NCI-H526 (cell line): ENCODE results near the gene NFATC2IP.

Experiments
- DNase-seq, 2 experiments: peaks; one replicate each; lab custom pipeline; 2025; lab: John Stamatoyannopoulos, UW

Gene NFATC2IP

GRCh38 chr16:28950648-28951409 is at the start of gene NFATC2IP:
TSS of gene NFATC2IP (plus strand) at chr16:28950937. CDS start at chr16:28951012, 75 bp downstream.
- DNase-seq = peak; percentile 99

- no peak for DNase-seq
Measured at GRCh38 chr16:28901862-28902261, 48.9 kb upstream of the NFATC2IP start.

GRCh38 chr16:28902909-28903308 is 47.8 kb upstream of the NFATC2IP start:
- DNase-seq = no peak

GRCh38 chr16:28903344-28904042 is 47.2 kb upstream of the NFATC2IP start:
- no peak for DNase-seq

DNA sequence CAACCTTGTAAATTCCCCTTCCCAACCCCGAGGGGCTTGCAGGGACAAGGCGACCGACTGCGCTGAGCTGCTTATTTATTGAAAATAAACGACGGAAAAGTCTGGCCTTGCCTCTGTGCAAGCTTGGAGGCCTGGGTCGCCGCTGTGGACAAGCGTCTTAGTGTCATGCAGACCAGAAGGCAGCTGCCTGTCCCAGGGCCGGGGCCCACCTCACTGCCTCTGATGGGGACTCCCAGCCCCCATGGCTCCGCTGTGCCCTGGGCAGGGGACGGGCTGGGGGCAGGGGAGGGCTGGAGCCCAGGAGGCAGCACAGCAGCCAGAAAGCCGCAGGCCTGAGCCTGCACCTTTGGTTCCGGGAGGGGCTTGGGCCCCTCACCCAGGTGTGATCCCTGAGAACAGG is 46.4 kb upstream of the NFATC2IP start:
- DNase-seq = no peak

DNA sequence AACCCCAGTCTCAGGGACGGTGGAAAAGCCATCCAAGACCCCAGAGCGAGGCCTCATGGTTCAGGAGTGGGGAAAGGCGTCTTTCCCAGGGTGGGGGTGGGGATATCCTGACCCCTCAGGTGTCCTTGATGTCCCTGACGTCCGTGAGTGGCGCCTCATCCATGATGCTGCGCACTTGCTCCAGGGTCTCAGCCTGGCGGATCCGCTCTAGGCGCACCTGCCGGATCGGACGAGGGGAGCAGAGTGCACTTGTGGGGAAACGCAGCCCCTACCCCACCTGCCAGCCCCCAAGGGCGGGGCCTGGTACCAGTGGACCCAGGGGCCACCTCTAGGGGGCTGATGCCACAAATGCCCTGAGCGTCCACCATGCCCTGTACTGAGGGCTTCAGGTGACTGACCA is 45.9 kb upstream of the NFATC2IP start:
- no peak for DNase-seq

DNA sequence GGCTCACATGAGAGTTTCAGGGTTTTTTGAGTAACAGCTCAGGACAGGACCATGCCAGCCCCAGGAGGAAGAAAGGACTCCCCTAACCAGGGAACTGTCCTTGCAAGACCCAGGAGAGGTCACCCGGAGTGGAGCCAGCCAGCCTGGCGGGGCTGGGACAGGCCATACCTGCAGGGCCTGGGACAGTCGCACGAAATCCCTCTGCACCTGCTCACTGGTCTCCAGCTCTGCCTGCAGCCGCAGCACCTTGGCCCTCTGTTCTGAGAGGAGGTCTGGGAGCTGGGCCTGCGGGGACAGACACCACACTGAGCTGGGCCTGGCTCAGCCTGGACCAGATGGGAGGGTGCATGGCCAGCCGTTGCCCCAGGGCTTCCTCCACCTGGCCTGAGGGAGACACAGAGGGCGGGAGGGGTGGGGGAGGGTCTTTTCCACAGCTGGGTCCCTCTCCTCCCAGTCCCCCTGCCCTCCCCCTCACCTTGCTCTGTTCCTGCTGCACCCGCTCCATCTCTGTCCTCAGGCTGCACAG is 45.4 kb upstream of the NFATC2IP start:
- no peak for DNase-seq

DNA sequence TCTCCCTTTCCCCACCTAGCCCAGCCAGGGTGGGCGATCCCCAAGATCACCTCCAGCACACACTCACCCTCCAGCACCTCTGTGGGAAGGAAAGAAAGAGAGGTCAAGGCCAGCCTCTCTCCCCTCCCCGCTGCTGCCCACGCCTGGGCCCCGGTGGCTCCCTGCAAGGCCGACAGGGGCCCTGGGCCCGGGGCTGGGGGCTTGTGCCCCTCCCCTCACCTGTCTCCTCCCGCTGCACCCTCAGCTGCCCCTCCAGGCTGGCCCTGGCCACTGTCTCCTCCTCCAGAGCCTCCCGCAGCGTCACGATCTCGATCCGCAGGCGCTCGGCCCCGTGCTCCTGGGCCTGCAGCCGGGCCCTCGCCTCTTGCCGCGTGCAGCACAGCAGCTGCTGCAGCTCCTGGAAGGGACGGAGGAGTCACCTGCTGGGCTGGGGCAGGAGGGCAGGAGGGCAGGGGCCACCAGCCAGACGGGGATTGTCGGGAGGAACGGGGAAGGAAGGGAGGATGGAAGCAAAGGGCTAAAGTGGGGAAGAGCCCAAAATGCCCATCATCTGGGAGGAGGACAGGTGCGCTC is 44.9 kb upstream of the NFATC2IP start:
- DNase-seq = no peak

- no peak for DNase-seq
Measured at GRCh38 chr16:28910086-28911031, 40.4 kb upstream of the NFATC2IP start.

GRCh38 chr16:28912558-28912957 is 38.2 kb upstream of the NFATC2IP start:
- DNase-seq = no peak

DNA sequence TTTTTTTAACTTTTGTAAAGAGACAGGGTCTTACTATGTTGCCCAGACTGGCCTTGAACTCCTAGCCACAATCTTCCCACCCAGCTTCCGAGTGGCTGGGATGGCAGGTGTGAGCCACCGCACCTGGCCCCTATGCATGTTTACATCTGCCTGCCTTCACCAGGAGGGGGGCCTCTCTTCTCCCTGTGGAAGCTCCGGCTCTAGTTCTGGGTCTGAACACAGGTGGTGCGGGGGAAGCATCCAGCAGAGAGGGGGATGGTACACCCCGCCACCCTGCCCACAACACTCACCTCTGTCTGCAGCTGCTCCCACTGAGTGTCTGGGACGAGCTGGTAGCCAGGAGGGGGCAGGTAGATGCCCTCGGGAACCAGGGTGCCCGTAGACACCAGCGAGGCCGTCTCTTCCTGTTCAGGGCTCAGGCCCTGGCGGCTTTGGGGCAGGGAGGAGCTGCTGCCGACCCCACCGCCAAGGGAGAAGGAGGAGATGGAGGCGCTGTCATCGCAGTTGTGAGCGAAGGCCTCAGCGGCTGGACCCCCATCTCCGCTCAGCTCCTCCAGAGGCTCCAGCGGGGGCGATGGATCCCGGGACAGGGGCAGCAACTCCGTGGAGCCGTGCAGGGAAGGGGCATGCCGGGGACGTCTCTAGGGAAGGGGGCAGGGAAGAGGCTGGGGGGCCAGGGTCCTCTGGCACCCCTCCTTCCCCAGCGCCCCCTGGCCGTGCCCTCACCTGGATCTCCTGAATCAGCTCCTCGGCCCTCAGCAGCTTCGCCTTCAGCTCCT is 36.6 kb upstream of the NFATC2IP start:
- no peak for DNase-seq

- DNase-seq = no peak
Measured at GRCh38 chr16:28915181-28915580, 35.6 kb upstream of the NFATC2IP start.

DNA sequence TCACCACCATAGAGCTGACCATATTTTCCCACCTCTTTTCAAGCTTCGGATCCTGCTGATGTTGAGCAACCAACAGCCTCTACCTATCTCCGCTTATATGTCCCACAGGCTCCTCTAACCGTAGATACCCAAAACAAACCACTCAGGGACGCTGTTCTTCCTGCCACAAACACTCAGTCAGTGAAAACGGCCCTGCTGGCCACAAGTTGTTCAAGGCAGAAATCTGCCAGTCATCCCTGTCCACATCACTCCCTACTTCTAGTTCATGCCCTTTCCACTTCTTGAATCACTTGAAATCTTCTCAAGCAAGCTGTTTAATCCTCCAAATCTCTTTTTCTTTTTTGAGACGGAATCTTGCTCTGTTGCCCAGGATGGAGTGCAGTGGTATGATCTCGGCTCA is 33.6 kb upstream of the NFATC2IP start:
- DNase-seq = no peak

DNA sequence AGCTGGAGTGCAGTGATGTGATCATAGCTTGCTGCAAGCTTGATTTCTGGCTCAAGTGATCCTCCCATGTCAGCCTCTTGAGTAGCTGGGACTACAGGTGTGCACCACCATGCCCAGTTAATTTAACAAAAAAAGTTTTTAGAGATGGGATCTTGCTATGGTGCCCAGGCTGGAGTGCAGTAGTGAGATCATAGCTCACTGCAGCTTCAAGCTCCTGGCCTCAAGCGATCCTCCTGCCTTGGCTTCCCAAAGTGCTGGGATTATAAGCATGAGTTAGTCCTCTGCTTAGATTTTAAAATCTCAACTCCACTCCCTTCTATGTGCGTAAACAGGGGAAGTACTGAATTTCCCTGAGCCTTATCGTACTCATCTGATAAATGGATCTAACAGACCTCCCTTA is 32.0 kb upstream of the NFATC2IP start:
- no peak for DNase-seq

DNA sequence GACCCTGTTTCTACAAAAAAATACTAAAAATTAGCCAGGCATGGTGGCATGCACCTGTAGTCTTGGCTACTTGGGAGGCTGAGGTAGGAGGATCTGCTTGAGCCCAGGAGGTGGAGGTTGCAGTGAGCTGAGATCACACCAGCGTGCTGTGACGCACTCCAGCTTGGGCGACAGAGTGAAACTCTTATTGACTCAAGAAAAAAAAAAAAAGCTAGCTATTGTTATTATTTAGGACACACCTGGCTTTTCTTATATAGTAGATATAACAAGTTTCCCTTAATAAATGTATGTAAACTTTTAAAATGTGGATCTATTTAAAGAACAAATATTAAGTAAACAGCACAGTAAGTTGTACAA is 27.5 kb upstream of the NFATC2IP start:
- no peak for DNase-seq

GRCh38 chr16:28923652-28924398 is 26.9 kb upstream of the NFATC2IP start:
- DNase-seq = peak; percentile 70 to 84

DNA sequence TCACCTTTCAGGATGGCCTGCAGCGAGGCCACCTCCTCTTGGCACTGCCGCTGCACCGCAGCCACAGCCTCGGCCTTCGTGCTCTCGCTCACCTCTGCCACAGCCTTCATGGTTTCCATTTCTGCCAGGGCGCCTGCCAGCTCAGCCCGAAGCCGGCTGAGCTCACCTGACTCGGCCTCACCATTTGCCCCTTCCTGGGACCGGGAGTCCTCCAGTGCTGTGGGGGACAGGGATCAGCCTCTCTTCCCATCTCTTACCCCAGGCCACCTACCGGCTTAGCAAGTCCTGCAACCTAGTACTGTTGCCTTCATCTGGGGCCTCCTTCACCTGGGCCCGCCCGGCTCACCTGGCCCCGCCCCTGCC is 26.4 kb upstream of the NFATC2IP start:
- no peak for DNase-seq

GRCh38 chr16:28924762-28925385 is 25.9 kb upstream of the NFATC2IP start, which contains the start of gene RABEP2:
TSS of gene RABEP2 (minus strand) at chr16:28925238. CDS start at chr16:28925163, 75 bp downstream.
- DNase-seq = peak; percentile 93 to 98

DNA sequence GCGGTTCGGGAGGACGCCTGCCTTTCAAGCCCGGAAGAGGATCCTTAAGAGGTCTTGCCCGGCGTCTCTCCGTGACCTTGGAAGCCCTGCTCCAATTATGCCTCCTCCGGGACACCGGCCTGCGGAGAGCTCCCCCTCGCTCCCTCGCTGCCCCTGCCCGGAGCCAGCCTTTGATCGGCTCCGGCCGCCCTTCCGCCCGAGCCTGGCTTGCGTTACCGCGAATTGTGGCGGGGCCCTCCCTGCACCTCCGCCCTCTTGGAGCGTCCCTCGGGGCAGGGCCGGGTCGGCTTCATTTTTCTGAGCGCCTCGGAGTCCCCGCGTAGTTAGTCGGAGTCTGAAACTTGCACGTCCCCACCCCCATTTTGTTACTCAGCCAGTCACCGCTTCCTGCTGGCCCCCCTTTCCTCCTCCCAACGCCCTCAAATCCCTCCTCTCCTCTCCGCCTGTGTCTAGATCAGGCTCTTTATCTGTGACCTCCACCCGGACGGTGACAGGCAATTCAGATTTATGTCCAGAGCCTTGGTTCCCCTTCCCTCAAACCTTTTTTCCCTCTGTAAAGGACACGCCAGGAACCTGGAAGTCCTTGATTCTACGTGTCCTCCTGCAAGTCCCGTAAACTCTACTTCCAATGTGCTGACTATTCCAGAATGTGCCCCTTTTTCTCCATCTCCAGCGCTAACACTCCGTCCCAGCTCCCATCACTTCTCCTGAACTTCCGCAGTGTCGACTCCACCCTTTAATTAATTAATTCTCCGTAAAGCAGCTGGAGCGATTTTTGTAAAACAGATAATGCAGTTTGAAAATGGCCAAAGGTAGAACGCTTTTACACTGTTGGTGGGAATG is 25.1 kb upstream of the NFATC2IP start:
- DNase-seq = peak in 1 of 2 experiments; percentile 80
